ENCODE measurements around the gene TPMT.
"Not testable (repeated sequence)": the region's sequence is repeated elsewhere in the genome, so short reads cannot be mapped to it uniquely, and the experiment has no call there.

Gene TPMT

GRCh38 chr6:18155150-18155863 lies 430 bp upstream of the TPMT start, which contains the start of gene KDM1B:
Gene KDM1B, plus strand, starts transcription at chr6:18155422. Its CDS starts 4,474 bp downstream, at chr6:18159896.
- DNase-seq = peak; percentile 97

DNA sequence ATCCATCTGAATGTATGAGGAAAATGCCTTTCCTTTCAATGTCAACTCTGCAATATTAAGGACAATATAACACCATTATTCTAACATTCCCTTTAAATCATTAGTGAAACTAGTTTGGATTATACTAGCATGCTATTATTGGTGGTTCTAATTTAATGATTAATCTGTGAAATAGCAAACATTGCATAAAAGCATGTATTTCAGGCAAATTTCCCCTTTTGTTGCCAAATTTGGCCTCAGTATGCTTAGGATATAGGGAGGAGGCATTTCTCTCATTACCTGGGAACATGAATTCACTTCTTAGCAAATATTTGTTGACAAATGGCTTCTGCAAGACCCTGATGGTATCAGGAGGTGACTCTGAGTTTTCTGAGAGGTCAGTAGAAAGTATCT lies 1.6 kb downstream of the TPMT start:
- DNase-seq = no peak

GRCh38 chr6:18151801-18152200 lies 3.1 kb downstream of the TPMT start:
- DNase-seq = no peak

- not testable (repeated sequence) for DNase-seq
Measured at GRCh38 chr6:18151391-18151790, 3.5 kb downstream of the TPMT start.

DNA sequence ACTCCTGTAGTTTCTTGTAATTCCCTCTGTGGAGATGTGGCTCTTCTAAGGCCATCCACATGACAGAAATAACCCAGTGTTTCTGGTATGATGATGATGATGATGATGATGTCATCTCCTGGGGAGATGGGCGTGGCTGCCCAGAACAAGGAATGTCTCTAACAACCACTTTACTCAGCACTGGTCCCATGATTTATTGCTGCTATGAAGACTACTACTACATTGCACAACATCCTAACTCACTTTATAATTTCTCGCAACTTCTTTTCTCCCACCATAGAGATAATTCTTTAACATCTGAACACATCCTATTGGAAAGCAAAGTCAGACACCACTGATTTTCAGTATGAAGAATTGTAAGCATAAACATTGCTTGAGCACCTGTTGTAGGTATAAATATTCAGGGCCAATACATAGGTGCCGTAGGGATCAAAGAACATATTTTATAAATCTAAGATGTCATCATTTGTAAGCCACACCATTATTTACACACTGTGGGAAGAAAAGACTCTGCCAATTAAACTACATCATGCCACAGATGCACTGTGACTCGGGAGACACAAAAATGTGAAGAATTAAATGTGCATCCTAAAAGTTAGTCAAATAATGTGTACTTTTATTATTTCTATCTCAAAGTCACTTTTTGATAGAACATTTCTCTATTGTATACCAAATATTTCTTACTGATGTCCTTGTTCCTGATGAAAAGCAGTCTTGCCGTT lies 6.4 kb downstream of the TPMT start:
- DNase-seq = no peak

- no peak for DNase-seq
Measured at GRCh38 chr6:18147616-18148015, 7.3 kb downstream of the TPMT start.

DNA sequence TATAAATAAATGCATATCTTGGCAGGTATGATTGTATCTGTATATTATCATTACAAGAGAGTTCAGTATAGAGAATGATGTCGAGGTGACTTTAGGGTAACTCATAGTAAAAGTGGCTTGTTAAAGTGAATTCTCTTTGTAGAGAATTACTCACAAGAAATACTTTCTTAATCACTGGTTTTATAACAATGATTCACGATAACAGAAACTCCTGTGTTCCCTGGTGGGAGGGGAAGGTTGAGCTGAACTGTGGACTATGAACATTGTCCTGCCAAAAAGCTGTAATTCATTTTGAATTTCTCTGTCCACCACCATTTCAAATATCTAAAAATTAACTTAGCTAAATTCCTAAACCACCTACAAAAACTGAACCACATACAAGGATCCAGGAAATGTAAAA lies 7.7 kb downstream of the TPMT start:
- DNase-seq = no peak

GRCh38 chr6:18142591-18142861 lies 12.4 kb downstream of the TPMT start:
- no peak for DNase-seq

- no peak for DNase-seq
Measured at GRCh38 chr6:18141805-18142590, 12.9 kb downstream of the TPMT start.

DNA sequence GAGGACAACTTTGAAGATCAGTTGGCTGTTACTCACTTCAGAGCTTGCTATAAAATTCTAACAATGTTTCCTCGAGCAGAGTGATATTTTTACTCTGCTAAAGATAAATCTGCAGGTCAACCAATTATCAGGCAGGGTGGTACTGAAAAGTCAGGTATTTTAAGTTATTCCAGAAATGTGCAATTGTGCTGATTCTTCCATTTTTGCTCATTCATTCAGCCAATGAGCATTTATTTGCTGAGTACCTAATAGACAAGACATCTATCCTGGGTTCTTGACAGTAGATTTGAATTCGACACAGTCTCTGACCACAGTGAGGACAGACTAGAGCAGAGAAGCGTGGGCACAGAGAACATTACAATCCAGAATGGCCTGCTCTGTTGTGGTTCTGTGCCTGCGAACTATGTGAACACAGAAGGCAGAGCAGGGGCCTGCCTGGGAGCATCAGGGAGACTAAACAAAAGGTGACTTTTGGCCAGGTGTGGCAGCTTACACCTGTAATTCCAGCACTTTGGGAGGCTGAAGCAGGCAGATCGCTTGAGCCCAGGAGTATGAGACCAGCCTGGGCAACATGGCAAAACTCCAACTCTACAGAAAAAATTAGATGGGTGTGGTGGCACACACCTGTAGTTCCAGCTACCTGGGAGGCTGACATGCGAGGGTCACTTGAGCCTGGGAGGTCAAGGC lies 14.8 kb downstream of the TPMT start:
- no peak for DNase-seq

DNA sequence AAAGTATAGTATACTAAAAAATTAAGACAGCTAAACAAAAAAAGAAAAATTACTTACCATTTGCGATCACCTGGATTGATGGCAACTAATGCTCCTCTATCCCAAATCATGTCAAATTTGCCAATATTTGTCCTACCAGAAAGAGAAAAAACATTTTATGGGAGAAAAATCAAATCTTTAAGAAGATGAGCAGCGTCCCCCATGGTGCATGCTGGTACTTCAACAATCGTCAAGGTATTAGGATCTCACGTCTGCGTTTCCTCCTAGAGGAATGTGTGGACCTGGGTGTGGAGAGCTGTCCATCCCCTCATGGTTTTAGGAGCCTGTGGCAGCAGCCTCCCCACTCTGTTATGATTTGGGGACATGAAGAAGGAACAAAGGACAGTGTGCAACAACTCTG lies 16.0 kb downstream of the TPMT start:
- DNase-seq = no peak

DNA sequence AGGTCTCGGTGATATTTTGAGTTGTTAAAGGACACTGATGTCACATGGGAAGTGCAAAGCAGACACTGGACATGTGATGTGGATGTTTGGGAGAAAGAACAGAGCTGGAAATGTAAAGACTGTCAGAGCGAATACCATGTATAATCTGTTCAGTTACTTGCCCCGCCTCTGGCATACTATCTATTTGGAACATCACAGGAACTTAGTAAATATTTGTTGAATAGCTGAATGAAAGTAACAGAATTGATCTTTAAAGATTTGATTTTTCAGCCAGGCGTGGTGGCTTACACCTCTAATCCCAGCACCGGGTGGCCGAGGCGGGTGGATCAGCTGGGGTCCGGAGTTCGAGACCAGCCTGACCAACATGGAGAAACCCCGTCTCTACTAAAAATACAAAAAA lies 18.6 kb downstream of the TPMT start:
- no peak for DNase-seq

- no peak for DNase-seq
Measured at GRCh38 chr6:18135171-18135570, 19.7 kb downstream of the TPMT start.

DNA sequence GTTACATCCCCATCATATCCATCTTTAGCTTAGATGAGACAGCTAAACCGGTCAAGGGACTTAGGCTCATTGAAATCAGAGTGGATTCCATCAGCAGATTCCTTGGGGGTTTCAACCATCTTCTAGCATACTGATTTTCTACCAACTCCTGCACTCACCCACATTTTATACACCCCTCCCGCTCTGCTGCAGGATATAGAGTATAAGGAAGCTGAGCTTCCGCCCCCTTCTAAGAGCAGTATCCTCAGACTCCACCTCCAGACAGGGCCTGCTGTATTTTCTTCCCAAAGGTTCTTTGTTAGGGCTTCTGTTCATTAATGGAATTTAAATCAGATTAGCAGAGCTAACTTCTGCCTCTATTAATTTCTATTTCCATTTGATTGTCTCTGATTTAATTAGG lies 22.5 kb downstream of the TPMT start:
- no peak for DNase-seq

DNA sequence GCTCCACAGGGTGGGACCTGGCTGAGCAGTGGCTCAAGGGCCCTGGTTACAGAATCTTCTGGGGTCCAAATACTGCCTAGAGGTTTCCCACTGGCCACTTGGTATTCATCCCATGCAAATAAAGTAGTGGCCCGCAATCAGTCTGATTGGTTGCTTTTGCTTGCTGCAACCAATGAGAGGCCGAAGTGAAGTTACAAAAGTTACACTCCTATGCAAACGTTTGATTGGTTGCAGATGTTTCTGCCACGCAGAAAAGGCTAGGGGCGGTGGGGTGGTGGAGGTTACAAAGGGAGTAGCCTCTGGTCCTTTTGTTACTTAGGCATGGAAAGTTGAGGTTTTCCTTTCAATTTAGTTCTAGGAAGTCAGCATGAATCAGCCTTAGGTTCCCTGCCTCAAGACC lies 28.8 kb downstream of the TPMT start:
- no peak for DNase-seq

GRCh38 chr6:18122128-18123093 lies 32.5 kb downstream of the TPMT start, which contains the start of gene NHLRC1:
Gene NHLRC1, minus strand, starts transcription at chr6:18122677. Its CDS starts 71 bp downstream, at chr6:18122606.
- DNase-seq = peak; percentile 78

DNA sequence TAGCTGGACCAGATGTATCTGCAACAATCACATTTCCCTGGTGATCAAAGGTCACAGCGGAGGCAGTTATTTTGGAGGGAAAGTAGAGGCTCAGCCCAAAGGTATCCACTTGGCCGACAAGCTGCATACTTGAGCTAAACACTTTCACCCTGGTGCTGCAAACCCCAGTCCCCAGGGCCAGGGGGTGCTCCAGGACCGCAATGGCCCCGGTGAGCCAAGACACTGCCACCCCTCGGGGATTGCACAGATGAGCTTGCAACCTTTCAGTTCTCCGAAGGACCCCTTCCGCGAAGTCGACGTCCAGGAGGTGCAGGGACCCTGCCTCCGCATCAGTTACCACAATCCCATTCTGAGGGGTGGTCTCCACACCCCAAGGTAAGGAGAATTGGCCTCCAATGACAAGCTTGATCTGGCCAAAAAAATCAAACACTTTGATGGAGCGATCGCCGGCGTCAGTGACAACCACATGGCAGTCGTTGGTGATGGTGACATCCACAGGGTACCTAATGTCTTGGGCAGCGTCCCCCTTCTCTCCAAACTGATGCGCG lies 33.2 kb downstream of the TPMT start:
- no peak for DNase-seq

GRCh38 chr6:18119236-18119635 lies 35.6 kb downstream of the TPMT start:
- no peak for DNase-seq

DNA sequence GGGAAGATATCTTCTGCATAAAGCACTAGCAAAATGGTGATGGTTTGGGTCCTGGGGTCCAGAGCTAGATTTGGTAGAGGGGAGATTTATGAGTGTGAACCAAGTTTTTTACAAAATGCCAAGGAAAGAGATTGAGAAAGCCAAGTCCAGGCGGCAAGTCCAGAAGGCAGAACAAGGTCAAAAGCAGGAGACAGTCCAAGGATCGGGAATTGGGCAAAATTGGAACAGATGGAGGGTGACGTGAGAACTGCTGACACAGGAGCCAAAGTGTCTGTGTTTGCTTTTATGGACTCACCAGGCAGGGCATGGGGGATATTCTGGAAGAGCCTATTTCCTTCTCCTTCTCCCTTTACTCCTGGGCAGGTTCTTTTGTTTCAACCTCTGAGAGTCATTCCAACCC lies 36.5 kb downstream of the TPMT start:
- no peak for DNase-seq

- no peak for DNase-seq
Measured at GRCh38 chr6:18117136-18117535, 37.7 kb downstream of the TPMT start.

DNA sequence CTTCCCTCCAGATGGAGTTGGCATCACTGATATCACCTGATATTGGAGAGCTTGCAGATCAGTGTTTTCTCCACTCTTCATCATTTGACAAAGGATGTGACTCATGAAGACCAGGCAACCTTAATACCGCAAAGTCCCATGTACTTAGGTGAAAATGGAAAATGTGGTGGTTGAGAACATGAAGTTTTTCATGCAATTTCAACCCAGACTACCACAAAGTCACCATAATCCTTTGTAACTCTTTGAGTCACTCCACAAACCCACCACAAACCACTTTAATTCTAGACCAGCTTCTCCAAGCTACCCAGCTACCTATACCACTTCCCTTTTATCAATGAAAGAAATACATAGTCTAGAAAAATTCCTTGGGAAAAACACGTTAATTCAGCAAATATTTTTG lies 39.5 kb downstream of the TPMT start:
- no peak for DNase-seq

- DNase-seq = no peak
Measured at GRCh38 chr6:18110162-18110561, 44.7 kb downstream of the TPMT start.

Data from stimulated activated CD4-positive, alpha-beta T cell treated with anti-CD3 and anti-CD28 coated beads, Interleukin-4, amount 100 ng/mL, for 1 hour (primary cell).